Heart left ventricle (tissue), 13 donors: ENCODE measurements around the gene ARID5B.

Experiments used
- POLR2A ChIP-seq, 2 donors: fragments of 450-650 bp; IDR thresholded peaks; one replicate each; pipeline ENCODE4 v1.6.1; 2017; ENCODE audit warnings: antibody characterized with exemption in 2 of 2, mild to moderate bottlenecking in 2 of 2, moderate library complexity in 2 of 2
- TF ChIP-seq, protein P1 (sequence below), 12 donors: fragments of 200-600 bp; sonication (generic) in 4 of 12; IDR thresholded peaks; one replicate each; pipeline versions ENCODE4 v1.5.0 to v1.8.0; 2018 to 2022; ENCODE audit warnings: antibody characterized with exemption in 12 of 12, mild to moderate bottlenecking in 5 of 12
- donor health status: ischemic (EF 13 %, LVEDD 7.1; RV severe dilation, severe dysfunction).
- donor health status: DM: no; HTN: yes; CAD: no.
- donor health status: DM: no; HTN: no; CAD: no.
- donor health status: ischemic (EF 25% LVEDD 6.9; RV normal size, moderate dysfunction).
- donor health status: ischemic (EF 25% LVEDD 5.7; RV mildly dilated, moderate dysfunction).
- donor health status: ischemic (EF 35%, LVEDD 5.7; RV mildly dilated, moderate dysfunction).
- donor health status: nonischemic (EF 11% LVEDD 7.7; RV severe dilation, severe dysfunction).
- donor health status: DM: yes; HTN: yes; CAD: no.
- donor health status: PGD.
- donor health status: ischemic (EF 29% LVEDD 5.4; RV normal size, mild dysfunction).
- donor health status: nonischemic (EF 23%, LVEDD 6.1; RV moderate dilation, normal function).

DNA sequence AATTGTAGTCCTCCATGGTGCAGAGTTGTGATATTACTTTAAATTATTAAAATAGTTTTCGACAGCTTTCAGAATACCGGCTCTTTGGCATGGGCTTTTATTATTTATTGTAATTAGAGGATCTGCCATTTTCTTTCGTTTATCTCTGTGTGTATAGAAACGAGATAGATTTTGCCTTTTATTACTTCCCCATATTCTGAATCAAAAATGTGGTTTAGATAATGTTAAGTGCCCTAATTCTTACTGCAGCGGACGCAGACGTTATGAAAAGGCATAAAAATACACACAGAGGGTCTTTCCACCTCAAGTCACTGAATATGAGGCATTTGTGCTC lies 1.9 kb upstream of the ARID5B start:
- TF ChIP-seq POLR2A (IDR thresholded peaks at IDR 0.05), result no peak
- TF ChIP-seq, protein P1, sequence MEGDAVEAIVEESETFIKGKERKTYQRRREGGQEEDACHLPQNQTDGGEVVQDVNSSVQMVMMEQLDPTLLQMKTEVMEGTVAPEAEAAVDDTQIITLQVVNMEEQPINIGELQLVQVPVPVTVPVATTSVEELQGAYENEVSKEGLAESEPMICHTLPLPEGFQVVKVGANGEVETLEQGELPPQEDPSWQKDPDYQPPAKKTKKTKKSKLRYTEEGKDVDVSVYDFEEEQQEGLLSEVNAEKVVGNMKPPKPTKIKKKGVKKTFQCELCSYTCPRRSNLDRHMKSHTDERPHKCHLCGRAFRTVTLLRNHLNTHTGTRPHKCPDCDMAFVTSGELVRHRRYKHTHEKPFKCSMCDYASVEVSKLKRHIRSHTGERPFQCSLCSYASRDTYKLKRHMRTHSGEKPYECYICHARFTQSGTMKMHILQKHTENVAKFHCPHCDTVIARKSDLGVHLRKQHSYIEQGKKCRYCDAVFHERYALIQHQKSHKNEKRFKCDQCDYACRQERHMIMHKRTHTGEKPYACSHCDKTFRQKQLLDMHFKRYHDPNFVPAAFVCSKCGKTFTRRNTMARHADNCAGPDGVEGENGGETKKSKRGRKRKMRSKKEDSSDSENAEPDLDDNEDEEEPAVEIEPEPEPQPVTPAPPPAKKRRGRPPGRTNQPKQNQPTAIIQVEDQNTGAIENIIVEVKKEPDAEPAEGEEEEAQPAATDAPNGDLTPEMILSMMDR (IDR thresholded peaks at IDR 0.05), result no peak
